Measurements from ENCODE around the gene RFPL3.
A peak's percentile ranks its signal among the peaks of the same experiment; 100 is the strongest.

The RFPL3 gene

GRCh38 chr22:32364210-32364609 is 6.5 kb downstream of the RFPL3 start:
- no peak overlapping the region for H3K4me3 ChIP-seq (ENCODE audit: low read depth, low read length)
- no peak for DNase-seq (ENCODE audit: low read depth)
- TF ChIP-seq CTCF (IDR thresholded peaks at IDR 0.05; ENCODE audit: insufficient read depth, low read depth, low read length, missing control alignments) = no peak

- DNase-seq (ENCODE audit: low read depth) = no peak
- TF ChIP-seq CTCF (IDR thresholded peaks at IDR 0.05; ENCODE audit: insufficient read depth, low read depth, low read length, missing control alignments) = no peak
- H3K4me3 ChIP-seq (ENCODE audit: low read depth, low read length) = no peak overlapping the region
These were observed 18.2 kb downstream of the RFPL3 start for GRCh38 chr22:32375678-32376450.

- no peak for DNase-seq (ENCODE audit: low read depth)
- no peak for TF ChIP-seq CTCF (IDR thresholded peaks at IDR 0.05; ENCODE audit: insufficient read depth, low read depth, low read length, missing control alignments)
- no peak overlapping the region for H3K4me3 ChIP-seq (ENCODE audit: low read depth, low read length)
These were observed 19.0 kb downstream of the RFPL3 start for GRCh38 chr22:32376681-32377080.

GRCh38 chr22:32378707-32379272 is 21.1 kb downstream of the RFPL3 start:
- DNase-seq (ENCODE audit: low read depth) = peak; percentile 34
- TF ChIP-seq CTCF (IDR thresholded peaks at IDR 0.05; ENCODE audit: insufficient read depth, low read depth, low read length, missing control alignments) = peak; percentile 44
- H3K4me3 ChIP-seq (ENCODE audit: low read depth, low read length) = no peak overlapping the region

GRCh38 chr22:32380991-32381390 is 23.3 kb downstream of the RFPL3 start:
- H3K4me3 ChIP-seq (ENCODE audit: low read depth, low read length) = no peak overlapping the region
- TF ChIP-seq CTCF (IDR thresholded peaks at IDR 0.05; ENCODE audit: insufficient read depth, low read depth, low read length, missing control alignments) = no peak
- DNase-seq (ENCODE audit: low read depth) = no peak

- TF ChIP-seq CTCF (IDR thresholded peaks at IDR 0.05; ENCODE audit: insufficient read depth, low read depth, low read length, missing control alignments) = no peak
- no peak overlapping the region for H3K4me3 ChIP-seq (ENCODE audit: low read depth, low read length)
- no peak for DNase-seq (ENCODE audit: low read depth)
These were observed 28.0 kb downstream of the RFPL3 start for GRCh38 chr22:32385681-32386080.

Measured in GM12865 (cell line).